ENCODE data around the gene LGR5. TPM values are rescaled to one million over a fixed set of nuclear protein-coding genes. Genes with fewer than 3 reads are reported as not detected.

The LGR5 gene
- total RNA-seq, 1 experiment from 2014 or later: not detected

GRCh38 chr12:71621938-71622337, 182.3 kb downstream of the LGR5 start:
- CTCF ChIA-PET: no interaction called here
- BruUV-seq (replicated peaks): no TSS peak
- no peak for TF ChIP-seq ZNF274 (IDR thresholded peaks at IDR 0.05; ENCODE audit: low read depth, low read length)
- TF ChIP-seq, protein P1, sequence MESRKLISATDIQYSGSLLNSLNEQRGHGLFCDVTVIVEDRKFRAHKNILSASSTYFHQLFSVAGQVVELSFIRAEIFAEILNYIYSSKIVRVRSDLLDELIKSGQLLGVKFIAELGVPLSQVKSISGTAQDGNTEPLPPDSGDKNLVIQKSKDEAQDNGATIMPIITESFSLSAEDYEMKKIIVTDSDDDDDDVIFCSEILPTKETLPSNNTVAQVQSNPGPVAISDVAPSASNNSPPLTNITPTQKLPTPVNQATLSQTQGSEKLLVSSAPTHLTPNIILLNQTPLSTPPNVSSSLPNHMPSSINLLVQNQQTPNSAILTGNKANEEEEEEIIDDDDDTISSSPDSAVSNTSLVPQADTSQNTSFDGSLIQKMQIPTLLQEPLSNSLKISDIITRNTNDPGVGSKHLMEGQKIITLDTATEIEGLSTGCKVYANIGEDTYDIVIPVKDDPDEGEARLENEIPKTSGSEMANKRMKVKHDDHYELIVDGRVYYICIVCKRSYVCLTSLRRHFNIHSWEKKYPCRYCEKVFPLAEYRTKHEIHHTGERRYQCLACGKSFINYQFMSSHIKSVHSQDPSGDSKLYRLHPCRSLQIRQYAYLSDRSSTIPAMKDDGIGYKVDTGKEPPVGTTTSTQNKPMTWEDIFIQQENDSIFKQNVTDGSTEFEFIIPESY (IDR thresholded peaks at IDR 0.05; ENCODE audit: extremely low read depth, insufficient replicate concordance, low read length): no peak
- TF ChIP-seq FOSL1 (IDR thresholded peaks at IDR 0.05; ENCODE audit: low read depth): no peak
- TF ChIP-seq, protein P2, sequence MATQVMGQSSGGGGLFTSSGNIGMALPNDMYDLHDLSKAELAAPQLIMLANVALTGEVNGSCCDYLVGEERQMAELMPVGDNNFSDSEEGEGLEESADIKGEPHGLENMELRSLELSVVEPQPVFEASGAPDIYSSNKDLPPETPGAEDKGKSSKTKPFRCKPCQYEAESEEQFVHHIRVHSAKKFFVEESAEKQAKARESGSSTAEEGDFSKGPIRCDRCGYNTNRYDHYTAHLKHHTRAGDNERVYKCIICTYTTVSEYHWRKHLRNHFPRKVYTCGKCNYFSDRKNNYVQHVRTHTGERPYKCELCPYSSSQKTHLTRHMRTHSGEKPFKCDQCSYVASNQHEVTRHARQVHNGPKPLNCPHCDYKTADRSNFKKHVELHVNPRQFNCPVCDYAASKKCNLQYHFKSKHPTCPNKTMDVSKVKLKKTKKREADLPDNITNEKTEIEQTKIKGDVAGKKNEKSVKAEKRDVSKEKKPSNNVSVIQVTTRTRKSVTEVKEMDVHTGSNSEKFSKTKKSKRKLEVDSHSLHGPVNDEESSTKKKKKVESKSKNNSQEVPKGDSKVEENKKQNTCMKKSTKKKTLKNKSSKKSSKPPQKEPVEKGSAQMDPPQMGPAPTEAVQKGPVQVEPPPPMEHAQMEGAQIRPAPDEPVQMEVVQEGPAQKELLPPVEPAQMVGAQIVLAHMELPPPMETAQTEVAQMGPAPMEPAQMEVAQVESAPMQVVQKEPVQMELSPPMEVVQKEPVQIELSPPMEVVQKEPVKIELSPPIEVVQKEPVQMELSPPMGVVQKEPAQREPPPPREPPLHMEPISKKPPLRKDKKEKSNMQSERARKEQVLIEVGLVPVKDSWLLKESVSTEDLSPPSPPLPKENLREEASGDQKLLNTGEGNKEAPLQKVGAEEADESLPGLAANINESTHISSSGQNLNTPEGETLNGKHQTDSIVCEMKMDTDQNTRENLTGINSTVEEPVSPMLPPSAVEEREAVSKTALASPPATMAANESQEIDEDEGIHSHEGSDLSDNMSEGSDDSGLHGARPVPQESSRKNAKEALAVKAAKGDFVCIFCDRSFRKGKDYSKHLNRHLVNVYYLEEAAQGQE (IDR thresholded peaks at IDR 0.05; ENCODE audit: low read depth): no peak
- TF ChIP-seq, protein P3, sequence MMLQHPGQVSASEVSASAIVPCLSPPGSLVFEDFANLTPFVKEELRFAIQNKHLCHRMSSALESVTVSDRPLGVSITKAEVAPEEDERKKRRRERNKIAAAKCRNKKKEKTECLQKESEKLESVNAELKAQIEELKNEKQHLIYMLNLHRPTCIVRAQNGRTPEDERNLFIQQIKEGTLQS (IDR thresholded peaks at IDR 0.05): no peak
- TF ChIP-seq RAD21 (IDR thresholded peaks at IDR 0.05; ENCODE audit: low read depth): no peak
- TF ChIP-seq EZH2 (IDR thresholded peaks at IDR 0.05): no peak
- no peak for TF ChIP-seq SP1 (IDR thresholded peaks at IDR 0.05; ENCODE audit: low read depth)
- no peak for TF ChIP-seq MAX (IDR thresholded peaks at IDR 0.05)
- TF ChIP-seq, protein P4, sequence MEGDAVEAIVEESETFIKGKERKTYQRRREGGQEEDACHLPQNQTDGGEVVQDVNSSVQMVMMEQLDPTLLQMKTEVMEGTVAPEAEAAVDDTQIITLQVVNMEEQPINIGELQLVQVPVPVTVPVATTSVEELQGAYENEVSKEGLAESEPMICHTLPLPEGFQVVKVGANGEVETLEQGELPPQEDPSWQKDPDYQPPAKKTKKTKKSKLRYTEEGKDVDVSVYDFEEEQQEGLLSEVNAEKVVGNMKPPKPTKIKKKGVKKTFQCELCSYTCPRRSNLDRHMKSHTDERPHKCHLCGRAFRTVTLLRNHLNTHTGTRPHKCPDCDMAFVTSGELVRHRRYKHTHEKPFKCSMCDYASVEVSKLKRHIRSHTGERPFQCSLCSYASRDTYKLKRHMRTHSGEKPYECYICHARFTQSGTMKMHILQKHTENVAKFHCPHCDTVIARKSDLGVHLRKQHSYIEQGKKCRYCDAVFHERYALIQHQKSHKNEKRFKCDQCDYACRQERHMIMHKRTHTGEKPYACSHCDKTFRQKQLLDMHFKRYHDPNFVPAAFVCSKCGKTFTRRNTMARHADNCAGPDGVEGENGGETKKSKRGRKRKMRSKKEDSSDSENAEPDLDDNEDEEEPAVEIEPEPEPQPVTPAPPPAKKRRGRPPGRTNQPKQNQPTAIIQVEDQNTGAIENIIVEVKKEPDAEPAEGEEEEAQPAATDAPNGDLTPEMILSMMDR (IDR thresholded peaks at IDR 0.05 in 2 of 3, conservative IDR thresholded peaks at IDR 0.05 in 1 of 3; ENCODE audit: borderline replicate concordance in 1 of 3, insufficient read depth in 1 of 3, low read depth in 2 of 3, low read length in 2 of 3): no peak
- no peak for TF ChIP-seq TCF7L2 (IDR thresholded peaks at IDR 0.05; ENCODE audit: borderline replicate concordance, extremely low read depth, insufficient read depth, insufficient read length)
- no peak for TF ChIP-seq SIN3A (IDR thresholded peaks at IDR 0.05; ENCODE audit: low read depth)
- TF ChIP-seq CBX3 (IDR thresholded peaks at IDR 0.05; ENCODE audit: low read depth): no peak
- TF ChIP-seq ZFX (IDR thresholded peaks at IDR 0.05): no peak
- H3K79me2 ChIP-seq (ENCODE audit: insufficient read depth, low read length): peaks cover 5% of the 10 kb centered on the region; the same call in 1 of the 2 replicates
- H3K9me3 ChIP-seq (ENCODE audit: control insufficient read depth in 1 of 2, insufficient read depth in 1 of 2, low read depth in 1 of 2, low read length in 2 of 2): no peaks in the 10 kb centered on the region
- no peak overlapping the region for H3K9ac ChIP-seq (ENCODE audit: low read length)
- intact Hi-C loops (cut with micrococcal nuclease): no loop called here
- H3K4me3 ChIP-seq (replicated peaks in 1 of 2; ENCODE audit: low read depth in 1 of 2, low read length in 2 of 2): no peak overlapping the region
- no peak overlapping the region for H3K27ac ChIP-seq (ENCODE audit: low read depth, low read length)
- POLR2A ChIA-PET: no interaction called here
- ATAC-seq (no peak), DNase-seq (ENCODE audit: low read depth, low spot score) (no peak)
- no peak overlapping the region for H2AFZ ChIP-seq (ENCODE audit: low read depth, low read length, poor library complexity, severe bottlenecking)
- H3K36me3 ChIP-seq (ENCODE audit: control insufficient read depth in 1 of 2, insufficient read depth in 2 of 2, low read length in 2 of 2): peaks cover 52 to 64% of the 10 kb centered on the region in 2 experiments
- H4K20me1 ChIP-seq (ENCODE audit: insufficient read depth): no peaks in the 10 kb centered on the region
- no peaks in the 10 kb centered on the region for H3K4me1 ChIP-seq (ENCODE audit: control insufficient read depth in 1 of 2, insufficient read depth in 2 of 2, low read length in 2 of 2)
- no peak overlapping the region for H3K4me2 ChIP-seq (ENCODE audit: low read length)
- RAD21 ChIA-PET (ENCODE audit: low non-redundant PET in 1 of 2, low total read pairs in 2 of 2, uncharacterized antibody in 2 of 2, unreplicated experiment in 2 of 2): no interaction called here
- no peaks in the 10 kb centered on the region for H3K27me3 ChIP-seq (ENCODE audit: insufficient read depth, low read length)
- H3K9me2 ChIP-seq (ENCODE audit: insufficient read depth): no peaks in the 10 kb centered on the region
